ENCODE results near the gene PPIP5K2. TPM values are rescaled to one million over a fixed set of nuclear protein-coding genes. Genes with fewer than 3 reads are reported as not detected.
"Not testable (repeated sequence)": the region's sequence is repeated elsewhere in the genome, so short reads cannot be mapped to it uniquely, and the experiment has no call there.

Gene PPIP5K2
- total RNA-seq, 1 donor from 2014 or later: 24.0 TPM

GRCh38 chr5:103205991-103206700 lies 86.0 kb downstream of the PPIP5K2 start:
- DNase-seq (ENCODE audit: low spot score) (no peak), ATAC-seq (no peak)

GRCh38 chr5:103207011-103207410 lies 86.9 kb downstream of the PPIP5K2 start:
- DNase-seq (ENCODE audit: low spot score): no peak
- no peak for ATAC-seq

GRCh38 chr5:103207653-103208052 lies 87.6 kb downstream of the PPIP5K2 start:
- DNase-seq (ENCODE audit: low spot score): no peak
- ATAC-seq: no peak

- no peak for ATAC-seq
- DNase-seq (ENCODE audit: low spot score): no peak
These were observed 88.4 kb downstream of the PPIP5K2 start for GRCh38 chr5:103208460-103208859.

GRCh38 chr5:103209065-103209464 lies 89.0 kb downstream of the PPIP5K2 start:
- DNase-seq (ENCODE audit: low spot score) (no peak), ATAC-seq (no peak)

GRCh38 chr5:103210952-103211351 lies 90.9 kb downstream of the PPIP5K2 start:
- ATAC-seq: no peak

GRCh38 chr5:103211576-103212561 lies 91.8 kb downstream of the PPIP5K2 start:
- ATAC-seq (no peak), DNase-seq (ENCODE audit: low spot score) (no peak)

More at GRCh38 chr5:103210952-103211351, 90.9 kb downstream of the PPIP5K2 start:
- no peak for DNase-seq (ENCODE audit: low spot score)

- DNase-seq (ENCODE audit: low spot score) (no peak), ATAC-seq (peak; percentile 43)
These were observed 96.0 kb downstream of the PPIP5K2 start for GRCh38 chr5:103216137-103216536.

GRCh38 chr5:103216697-103217096 lies 96.6 kb downstream of the PPIP5K2 start:
- DNase-seq (ENCODE audit: low spot score) (no peak), ATAC-seq (no peak)

GRCh38 chr5:103217101-103217500 lies 97.0 kb downstream of the PPIP5K2 start:
- no peak for DNase-seq (ENCODE audit: low spot score)
- ATAC-seq: no peak

GRCh38 chr5:103218164-103218563 lies 98.1 kb downstream of the PPIP5K2 start:
- DNase-seq (ENCODE audit: low spot score) (no peak), ATAC-seq (peak; percentile 22)

GRCh38 chr5:103219074-103219473 lies 99.0 kb downstream of the PPIP5K2 start:
- ATAC-seq; DNase-seq (ENCODE audit: low spot score): not testable (repeated sequence)

GRCh38 chr5:103223031-103223955 lies 103.2 kb downstream of the PPIP5K2 start:
- ATAC-seq (no peak), DNase-seq (ENCODE audit: low spot score) (no peak)

- DNase-seq (ENCODE audit: low spot score) (no peak), ATAC-seq (peak; percentile 99)
These were observed 104.2 kb downstream of the PPIP5K2 start for GRCh38 chr5:103224118-103224893.

GRCh38 chr5:103224894-103225246 lies 104.8 kb downstream of the PPIP5K2 start:
- DNase-seq (ENCODE audit: low spot score): no peak
- ATAC-seq: no peak

- ATAC-seq (no peak), DNase-seq (ENCODE audit: low spot score) (no peak)
These were observed 108.0 kb downstream of the PPIP5K2 start for GRCh38 chr5:103228061-103228460.

- no peak for DNase-seq (ENCODE audit: low spot score)
- no peak for ATAC-seq
These were observed 108.5 kb downstream of the PPIP5K2 start for GRCh38 chr5:103228588-103228987.

- ATAC-seq (peak; percentile 90), DNase-seq (ENCODE audit: low spot score) (no peak)
These were observed 112.4 kb downstream of the PPIP5K2 start for GRCh38 chr5:103232393-103232999.

- no peak for DNase-seq (ENCODE audit: low spot score)
- ATAC-seq: no peak
These were observed 114.3 kb downstream of the PPIP5K2 start for GRCh38 chr5:103234239-103234975.

Measured in left lobe of liver (tissue), 2 donors.